NCI-H187 (cell line): ENCODE results near the gene MTMR2.
A peak's percentile ranks its signal among the peaks of the same experiment; 100 is the strongest.
"Not testable (repeated sequence)": the region's sequence is repeated elsewhere in the genome, so short reads cannot be mapped to it uniquely, and the experiment has no call there.

ENCODE experiments used
- DNase-seq, 2 experiments: peaks; one replicate each; lab custom pipeline; 2025; lab: John Stamatoyannopoulos, UW

The MTMR2 gene

GRCh38 chr11:95816037-95816436 is 107.9 kb downstream of the MTMR2 start:
- DNase-seq, result no peak

GRCh38 chr11:95811052-95811451 is 112.9 kb downstream of the MTMR2 start:
- not testable (repeated sequence) for DNase-seq

GRCh38 chr11:95806464-95806863 is 117.4 kb downstream of the MTMR2 start:
- not testable (repeated sequence) for DNase-seq

GRCh38 chr11:95805869-95806268 is 118.0 kb downstream of the MTMR2 start:
- DNase-seq, result no peak

- no peak for DNase-seq
Observed at GRCh38 chr11:95803973-95804372, 119.9 kb downstream of the MTMR2 start.

- no peak for DNase-seq
Observed at GRCh38 chr11:95802806-95803205, 121.1 kb downstream of the MTMR2 start.

- DNase-seq, result no peak
Observed at GRCh38 chr11:95800438-95800837, 123.5 kb downstream of the MTMR2 start.

- DNase-seq, result no peak
Observed at GRCh38 chr11:95799546-95799945, 124.4 kb downstream of the MTMR2 start.

GRCh38 chr11:95796501-95796900 is 127.4 kb downstream of the MTMR2 start:
- no peak for DNase-seq

- no peak for DNase-seq
Observed at GRCh38 chr11:95795627-95796295, 128.1 kb downstream of the MTMR2 start.

- no peak for DNase-seq
Observed at GRCh38 chr11:95794086-95794485, 129.8 kb downstream of the MTMR2 start.

- DNase-seq, result no peak
Observed at GRCh38 chr11:95793116-95793515, 130.8 kb downstream of the MTMR2 start.

GRCh38 chr11:95792700-95793099 is 131.2 kb downstream of the MTMR2 start:
- DNase-seq, result no peak

GRCh38 chr11:95792200-95792599 is 131.7 kb downstream of the MTMR2 start:
- no peak for DNase-seq

GRCh38 chr11:95791709-95792033 is 132.2 kb downstream of the MTMR2 start:
- DNase-seq, result no peak

GRCh38 chr11:95790933-95791708 is 132.8 kb downstream of the MTMR2 start:
- peak in 1 of 2 experiments; percentile 19 for DNase-seq

- peak; percentile 87 to 91 for DNase-seq
Observed at GRCh38 chr11:95790123-95790932, 133.6 kb downstream of the MTMR2 start, which contains the start of gene CEP57. Gene CEP57, plus strand, starts transcription at chr11:95790498. Its CDS starts 201 bp downstream, at chr11:95790699.

- DNase-seq, result peak; percentile 93 to 96
Observed at GRCh38 chr11:95789506-95790122, 134.3 kb downstream of the MTMR2 start, which contains the start of gene FAM76B. Gene FAM76B, minus strand, starts transcription at chr11:95789782. Its CDS starts 304 bp downstream, at chr11:95789478.

- peak in 1 of 2 experiments; percentile 4 for DNase-seq
Observed at GRCh38 chr11:95788921-95789505, 134.9 kb downstream of the MTMR2 start.
